Germinal center (tissue), 1 donor: ENCODE results near the gene JUP.
A peak's percentile ranks its signal among the peaks of the same experiment; 100 is the strongest.

Source experiments
- DNase-seq: peaks from one replicate; pipeline ENCODE4 v3.0.0; 2012; ENCODE audit warnings: mixed read lengths, low spot score

The JUP gene

DNA sequence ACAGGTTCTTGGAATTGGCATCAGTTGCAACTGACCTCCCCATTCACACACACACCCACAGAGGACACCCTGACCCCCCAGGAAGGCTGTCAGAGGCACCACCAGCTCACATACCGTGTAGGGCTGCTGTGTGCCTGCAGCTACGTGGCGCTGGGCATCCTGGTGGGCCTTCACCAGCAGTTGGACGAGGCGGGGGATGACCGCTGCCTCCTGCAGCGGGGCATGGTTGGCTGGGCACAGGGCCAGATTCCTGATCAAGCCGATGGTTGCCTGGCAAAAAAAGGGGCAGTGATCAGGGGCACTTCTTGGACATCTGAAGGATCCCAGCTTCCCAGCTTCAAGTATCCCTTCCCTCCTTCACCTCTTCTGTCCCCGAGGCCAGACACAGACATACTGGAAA, 27.9 kb downstream of the JUP start:
- DNase-seq = no peak

DNA sequence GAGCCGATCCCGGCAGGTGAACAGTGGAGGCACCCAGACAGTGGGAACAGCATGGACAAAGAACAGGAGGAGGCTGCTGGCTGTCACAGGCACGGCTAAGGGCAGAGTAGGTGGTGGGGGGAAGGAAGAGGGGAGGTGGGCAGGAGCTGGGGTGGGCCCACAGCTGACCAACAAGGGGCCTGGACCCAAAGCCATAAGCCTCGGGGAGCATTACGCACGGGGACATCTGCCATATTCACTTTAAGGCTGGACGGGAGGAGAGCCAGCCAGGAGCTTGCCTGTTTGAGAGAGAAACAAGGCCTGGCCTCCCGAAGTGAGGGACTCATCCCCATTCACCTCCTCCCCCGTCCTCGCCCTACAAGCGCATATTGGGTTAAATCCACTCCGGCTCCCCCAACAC, 32.4 kb downstream of the JUP start:
- no peak for DNase-seq

- no peak for DNase-seq
Measured at GRCh38 chr17:41751288-41751687, 35.2 kb downstream of the JUP start.

- no peak for DNase-seq
Measured at GRCh38 chr17:41750862-41751261, 35.6 kb downstream of the JUP start.

- no peak for DNase-seq
Measured at GRCh38 chr17:41748275-41748674, 38.2 kb downstream of the JUP start.

DNA sequence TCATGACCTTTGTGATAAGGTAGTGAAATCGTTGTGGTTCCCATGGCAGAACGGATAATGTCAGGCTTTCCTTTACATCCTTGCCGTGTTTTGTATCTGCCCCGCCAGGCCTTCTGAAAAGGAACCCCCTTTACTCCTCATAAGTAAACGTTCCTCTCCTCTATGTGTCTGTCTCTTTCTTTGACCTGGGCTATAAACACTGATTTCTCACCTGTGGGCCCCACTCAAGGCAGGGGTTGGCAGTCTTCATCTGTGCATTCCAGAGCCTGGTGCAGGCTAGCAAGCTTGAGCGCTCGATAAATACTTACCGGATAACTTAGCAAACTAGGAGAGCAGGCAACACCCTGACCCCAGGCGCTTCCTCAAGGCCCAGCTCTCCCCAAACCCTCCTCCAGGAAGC, 44.8 kb downstream of the JUP start:
- DNase-seq = no peak

GRCh38 chr17:41740506-41740905, 46.0 kb downstream of the JUP start:
- DNase-seq = no peak

- DNase-seq = no peak
Measured at GRCh38 chr17:41739661-41740352, 46.7 kb downstream of the JUP start.

- DNase-seq = no peak
Measured at GRCh38 chr17:41738801-41739112, 47.8 kb downstream of the JUP start.

DNA sequence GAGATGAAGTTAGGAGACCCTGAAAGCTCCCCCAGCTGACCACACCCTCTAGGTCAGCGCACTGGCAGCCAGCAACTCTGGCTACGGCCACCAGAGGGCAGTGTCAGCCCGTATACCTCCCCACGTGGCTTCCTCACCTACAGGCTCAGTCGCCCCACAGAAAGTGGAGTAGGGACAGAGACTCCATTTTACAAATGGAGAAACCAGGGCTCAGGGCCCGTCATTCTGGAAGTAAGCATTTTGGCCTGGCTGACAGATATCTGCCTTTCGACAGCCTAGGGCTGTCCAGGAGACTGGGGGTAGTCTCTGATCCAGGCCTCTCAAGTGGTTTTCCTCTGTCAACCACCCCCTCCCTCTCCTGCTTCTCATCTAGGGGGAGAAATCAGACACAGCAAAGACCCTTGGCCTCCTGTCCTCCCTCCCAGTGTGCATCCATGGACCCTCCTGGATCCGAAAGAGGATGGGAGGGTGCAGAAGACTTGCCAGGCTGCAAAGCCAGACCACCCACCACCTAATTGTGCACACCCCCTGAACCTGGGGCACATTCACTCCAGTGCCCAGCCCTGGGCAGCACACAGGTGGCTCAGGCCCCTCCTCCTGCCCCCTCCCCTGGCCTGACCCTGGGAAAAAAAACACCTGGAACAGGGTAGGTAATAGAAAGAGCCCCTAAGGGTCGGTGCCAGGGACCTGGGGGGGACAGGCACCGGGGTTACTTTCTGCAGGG, 48.3 kb downstream of the JUP start:
- peak; percentile 87 for DNase-seq

DNA sequence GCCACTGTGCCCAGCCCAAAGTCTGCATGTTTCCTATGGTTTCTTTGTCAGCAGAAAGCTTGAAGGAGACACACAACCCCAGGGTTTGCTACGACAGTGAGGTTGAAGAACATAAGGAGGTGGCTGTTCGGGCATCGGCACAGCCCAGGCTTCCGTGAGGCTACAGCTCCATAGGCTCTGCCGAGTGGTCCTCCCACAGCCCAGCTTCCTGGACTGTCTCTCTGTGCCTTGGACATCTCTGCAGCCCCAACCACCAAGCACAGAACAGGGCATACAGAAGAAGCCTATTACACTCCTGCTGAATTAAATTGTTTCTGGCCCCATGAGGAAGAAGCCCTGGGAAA, 48.9 kb downstream of the JUP start:
- DNase-seq = no peak

DNA sequence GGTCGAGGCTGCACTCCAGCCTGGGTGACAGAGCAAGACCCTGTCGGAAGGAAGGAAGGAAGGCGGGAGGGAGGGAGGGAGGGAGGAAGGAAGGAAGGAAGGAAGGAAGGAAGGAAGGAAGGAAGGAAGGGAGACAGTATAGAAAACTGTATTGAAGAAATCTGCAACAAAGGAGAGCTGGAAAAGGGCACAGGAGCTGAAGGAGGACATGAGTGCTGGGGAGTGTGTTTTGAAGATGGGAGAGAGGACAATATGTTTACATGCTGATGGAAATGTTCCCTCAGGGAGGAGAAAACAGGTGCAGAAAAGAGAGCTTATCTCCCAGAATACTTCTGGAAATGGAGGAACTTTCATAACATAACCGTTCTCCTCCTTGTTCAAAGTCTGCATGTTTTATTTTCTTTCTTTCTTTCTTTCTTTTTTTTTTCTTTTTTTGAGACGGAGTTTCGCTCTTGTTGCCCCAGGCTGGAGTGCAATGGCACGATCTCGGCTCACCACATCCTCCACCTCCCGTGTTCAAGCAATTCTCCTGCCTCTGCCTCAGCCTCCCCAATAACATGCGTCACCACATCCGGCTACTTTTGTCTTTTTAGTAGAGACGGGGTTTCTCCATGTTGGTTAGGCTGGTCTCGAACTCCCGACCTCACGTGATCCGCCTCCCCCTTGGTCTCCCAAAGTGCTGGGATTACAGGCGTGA, 49.4 kb downstream of the JUP start:
- no peak for DNase-seq

GRCh38 chr17:41735744-41736143, 50.8 kb downstream of the JUP start:
- no peak for DNase-seq

DNA sequence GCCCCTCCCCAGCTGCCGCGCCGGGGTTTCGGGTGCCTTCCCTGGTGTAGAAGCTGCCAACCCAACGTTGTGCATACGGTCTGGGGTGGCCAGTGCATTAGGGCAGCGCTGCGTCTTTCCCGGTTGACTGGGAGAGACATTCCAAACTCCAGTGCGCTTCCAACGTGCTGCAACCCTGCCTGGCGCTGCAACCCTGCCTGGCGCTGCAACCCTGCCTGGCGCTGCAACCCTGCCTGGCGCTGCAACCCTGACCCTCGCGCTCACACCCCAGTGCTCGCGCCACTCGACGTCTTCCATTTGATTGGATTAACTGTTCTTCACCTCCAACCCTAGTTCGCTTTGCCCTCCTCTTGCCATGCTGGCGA, 51.6 kb downstream of the JUP start:
- DNase-seq = no peak

DNA sequence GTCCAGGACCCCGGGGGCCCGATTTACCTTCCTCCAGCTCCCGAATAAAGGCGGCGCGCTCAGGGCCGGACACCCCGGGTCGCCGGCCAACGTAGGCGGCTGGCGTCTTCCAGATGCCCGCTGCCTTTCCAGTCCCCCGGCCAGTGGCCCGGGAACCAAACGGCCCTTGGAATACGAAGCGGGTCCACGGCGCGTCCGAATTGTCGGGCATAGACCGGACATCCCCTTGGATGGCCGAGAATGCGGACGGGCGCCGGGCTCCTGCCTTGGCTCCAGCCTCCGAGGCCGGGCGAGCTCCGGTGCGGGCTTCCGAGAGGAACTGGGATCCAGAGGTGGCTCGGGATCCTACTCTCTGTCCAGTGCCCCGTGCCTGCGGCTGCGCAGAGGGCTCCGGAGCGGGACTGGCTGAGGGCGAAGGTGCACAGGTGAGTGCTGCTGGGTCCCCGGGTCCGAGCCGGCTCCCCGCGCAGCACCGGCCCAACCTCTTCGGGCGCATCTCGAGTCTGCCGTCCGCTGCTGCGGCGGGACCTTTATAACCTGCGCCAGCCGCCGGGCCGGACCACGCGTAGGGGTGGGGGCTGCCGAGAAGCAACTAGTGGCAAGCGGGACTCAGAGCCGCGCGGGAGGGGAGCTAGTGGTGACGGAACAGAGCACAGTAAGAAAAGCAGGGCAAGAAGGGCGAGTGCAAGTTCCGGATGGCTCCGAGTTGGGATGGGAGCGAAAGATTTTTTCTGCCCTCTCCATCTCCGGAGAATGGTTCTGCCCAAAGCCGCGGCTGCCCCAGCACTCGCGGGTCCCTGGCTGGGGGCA, 52.2 kb downstream of the JUP start, which contains the start of gene HAP1:
Gene HAP1 (minus strand): TSS at position 505 of the 810 bp plus-strand sequence. CDS start 9 bp downstream, at position 496.
- peak; percentile 36 for DNase-seq

GRCh38 chr17:41733348-41734138, 53.0 kb downstream of the JUP start:
- no peak for DNase-seq

GRCh38 chr17:41731836-41732235, 54.7 kb downstream of the JUP start:
- DNase-seq = no peak

DNA sequence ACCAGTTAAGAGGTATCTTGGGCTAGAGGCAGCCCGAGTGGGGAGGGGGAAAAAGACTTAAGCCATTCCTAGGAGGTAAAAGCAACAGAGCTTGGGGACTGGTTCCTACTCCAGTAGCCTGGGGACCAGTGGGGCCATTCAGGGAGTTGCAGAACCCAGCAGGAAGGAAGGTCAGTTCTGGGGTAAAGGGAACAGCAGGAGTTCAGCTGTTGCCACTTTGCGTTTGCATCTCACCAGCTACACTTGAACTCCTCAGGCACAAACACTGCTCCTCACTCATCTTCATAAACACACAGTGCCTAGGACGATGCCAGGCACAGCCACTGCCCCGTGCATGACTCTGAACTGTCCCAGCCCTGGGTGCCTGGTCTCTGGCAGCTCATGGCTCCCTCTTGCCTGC, 56.0 kb downstream of the JUP start:
- DNase-seq = no peak

DNA sequence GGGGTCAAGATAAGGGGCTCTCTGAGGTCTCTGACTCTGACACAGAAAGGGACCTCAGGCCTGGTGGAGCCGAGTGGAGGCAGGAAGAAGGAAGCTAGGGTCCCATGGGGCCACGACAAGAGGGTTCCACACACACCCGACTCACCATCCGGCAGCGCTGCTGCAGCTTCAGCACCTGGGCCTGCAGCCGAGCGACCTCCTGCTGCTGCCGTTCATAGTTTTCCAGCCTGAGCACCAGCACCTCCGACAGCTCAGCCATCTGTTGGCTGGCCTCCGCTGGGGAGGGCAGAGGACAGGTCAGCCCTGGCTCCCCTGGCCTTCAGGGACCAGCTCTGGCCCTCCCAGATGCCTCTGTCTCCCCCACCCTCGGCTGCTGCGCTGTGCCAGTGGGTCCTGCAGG, 58.5 kb downstream of the JUP start:
- no peak for DNase-seq

DNA sequence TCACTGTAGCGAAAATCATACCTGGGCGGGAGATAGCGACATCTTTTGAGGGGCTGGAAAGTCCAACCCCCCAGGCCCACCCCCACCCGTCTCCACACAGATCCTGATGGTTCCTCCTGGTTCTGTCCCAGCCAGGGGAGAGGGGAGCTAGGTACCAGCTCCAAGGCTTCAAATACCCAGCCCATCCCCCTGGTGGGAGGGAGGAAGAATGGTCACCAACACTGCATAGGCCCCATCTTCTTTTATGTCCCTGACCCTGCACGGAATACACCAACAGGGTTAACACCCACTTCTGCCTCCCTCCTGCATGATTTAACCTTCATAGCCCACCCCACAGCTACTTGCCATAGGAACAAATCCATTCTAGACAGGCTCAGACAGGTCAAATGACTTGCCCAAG, 61.4 kb downstream of the JUP start:
- no peak for DNase-seq

- DNase-seq = no peak
Measured at GRCh38 chr17:41724476-41725050, 61.9 kb downstream of the JUP start.
